HG03108 (cell line): ENCODE measurements around the gene OR2T5.
"Not testable (repeated sequence)": the region's sequence is repeated elsewhere in the genome, so short reads cannot be mapped to it uniquely, and the experiment has no call there.

Experiments used
- ATAC-seq: cut with Tn5 transposase; IDR thresholded peaks from one replicate; pipeline ENCODE4 v1.9.1; 2021; ENCODE audit warnings: moderate library complexity; ENCODE audit not compliant: unreplicated experiment

The OR2T5 gene

GRCh38 chr1:248500305-248501035, 12.1 kb downstream of the OR2T5 start:
- ATAC-seq = not testable (repeated sequence)

GRCh38 chr1:248507773-248508172, 19.4 kb downstream of the OR2T5 start, which contains the start of gene OR2G6:
Gene OR2G6, plus strand, starts transcription at chr1:248508073. Its CDS starts 13,574 bp downstream, at chr1:248521647.
- ATAC-seq = not testable (repeated sequence)

GRCh38 chr1:248510217-248510616, 21.8 kb downstream of the OR2T5 start:
- not testable (repeated sequence) for ATAC-seq

- ATAC-seq = no peak
Observed at GRCh38 chr1:248521856-248522255, 33.5 kb downstream of the OR2T5 start.

- ATAC-seq = not testable (repeated sequence)
Observed at GRCh38 chr1:248537449-248537848, 49.1 kb downstream of the OR2T5 start.
